SH-SY5Y (cell line): ENCODE measurements around the gene LAMC3.

ENCODE experiments used
- GATA2 ChIP-seq: IDR thresholded peaks from 2 replicates; pipeline ENCODE4 v1.6.1; 2011; ENCODE audit warnings: mild to moderate bottlenecking, low read depth, low read length
- GATA3 ChIP-seq: IDR thresholded peaks from 2 replicates; pipeline ENCODE4 v1.6.1; 2011; ENCODE audit warnings: low read depth, mild to moderate bottlenecking, low read length, moderate library complexity

Gene LAMC3

GRCh38 chr9:131082774-131083512 lies 74.0 kb downstream of the LAMC3 start:
- TF ChIP-seq GATA2: no peak
- no peak for TF ChIP-seq GATA3

DNA sequence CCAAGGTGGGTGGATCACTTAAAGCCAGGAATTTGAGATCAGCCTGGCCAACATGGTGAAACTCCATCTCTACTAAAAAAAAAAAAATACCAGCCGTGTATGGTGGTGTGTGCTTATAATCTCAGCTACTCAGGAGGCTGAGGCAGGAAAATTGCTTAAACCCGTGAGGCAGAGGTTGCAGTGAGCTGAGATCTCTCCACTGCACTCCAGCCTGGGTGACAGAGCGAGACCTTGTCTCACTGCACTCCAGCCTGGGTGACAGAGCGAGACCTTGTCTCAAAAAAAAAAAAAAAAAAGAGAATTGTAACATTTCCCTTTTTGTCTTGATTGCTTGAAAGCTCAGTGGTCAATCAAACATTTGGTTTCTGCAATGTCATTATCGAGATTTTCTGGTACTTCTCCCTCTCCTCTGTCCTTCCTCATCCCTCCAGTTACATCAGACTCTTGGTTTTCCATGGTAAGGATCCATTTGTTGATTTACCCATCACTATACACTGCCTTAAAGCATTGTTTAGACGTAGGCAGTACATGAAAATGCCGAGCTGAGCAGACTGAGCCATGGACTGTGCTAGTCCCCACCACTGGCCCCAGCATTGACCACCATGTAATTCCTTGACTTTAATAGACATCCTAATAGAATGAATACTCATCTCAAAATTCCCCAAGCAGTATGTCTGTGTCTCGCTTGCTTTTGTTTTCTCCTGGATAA lies 75.8 kb downstream of the LAMC3 start:
- no peak for TF ChIP-seq GATA2
- TF ChIP-seq GATA3: no peak

DNA sequence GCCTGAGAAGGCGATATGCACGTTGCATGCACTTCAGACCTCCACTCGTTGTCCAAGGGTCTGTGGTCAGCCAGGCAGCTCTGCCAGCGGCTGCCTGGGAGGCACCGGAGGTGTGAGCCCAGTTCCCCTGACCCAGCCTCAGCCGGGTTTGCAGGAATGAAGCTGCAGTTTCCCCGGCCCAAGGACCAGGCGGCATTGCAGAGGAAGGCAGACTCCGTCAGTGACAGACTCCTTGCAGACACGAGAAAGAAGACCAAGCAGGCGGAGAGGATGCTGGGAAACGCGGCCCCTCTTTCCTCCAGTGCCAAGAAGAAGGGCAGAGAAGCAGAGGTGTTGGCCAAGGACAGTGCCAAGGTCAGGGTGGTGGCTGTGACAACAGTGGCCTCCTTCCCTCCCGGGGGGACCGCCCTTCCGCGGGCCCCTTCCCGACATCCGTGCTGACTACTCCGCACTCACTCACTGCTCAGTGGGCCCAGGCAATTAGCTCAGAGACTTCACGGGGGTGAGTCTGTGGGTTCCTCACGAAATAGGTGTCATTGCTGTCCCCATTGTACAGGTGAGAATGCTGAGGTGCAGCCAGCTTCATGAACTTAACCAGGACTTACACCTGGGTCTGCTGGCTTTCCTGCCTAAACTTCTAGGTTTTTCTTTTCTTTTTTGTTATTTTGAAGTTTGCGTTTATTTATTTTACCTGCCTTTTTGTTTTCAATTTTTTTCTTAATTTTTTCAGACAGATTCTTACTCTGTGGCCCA lies 76.6 kb downstream of the LAMC3 start:
- no peak for TF ChIP-seq GATA2
- TF ChIP-seq GATA3: no peak

- TF ChIP-seq GATA2: no peak
- TF ChIP-seq GATA3: no peak
Observed at GRCh38 chr9:131087354-131087893, 78.5 kb downstream of the LAMC3 start.

- TF ChIP-seq GATA2 (no peak), GATA3 (no peak)
Observed at GRCh38 chr9:131090025-131090787, 81.2 kb downstream of the LAMC3 start.

GRCh38 chr9:131091352-131091992 lies 82.5 kb downstream of the LAMC3 start:
- TF ChIP-seq GATA2: no peak
- no peak for TF ChIP-seq GATA3

DNA sequence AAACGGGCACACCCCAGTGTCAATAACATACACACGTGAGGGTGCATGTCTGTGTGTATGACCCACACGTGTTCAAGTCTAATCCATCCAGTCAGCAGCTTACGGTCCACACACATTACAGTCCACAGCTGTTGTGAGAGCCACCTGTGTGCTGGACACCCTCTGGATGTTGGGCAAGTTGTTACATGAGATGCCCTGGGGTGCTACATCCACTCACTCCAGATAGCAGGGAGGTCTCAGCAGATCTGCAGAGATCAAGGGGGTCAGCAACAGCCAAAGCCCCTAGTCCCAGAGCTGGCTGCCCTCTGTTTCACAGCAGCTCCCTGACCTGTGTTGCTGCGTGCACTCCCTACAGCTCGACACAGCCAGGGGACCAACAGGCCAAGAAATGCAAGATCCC lies 83.1 kb downstream of the LAMC3 start:
- no peak for TF ChIP-seq GATA3
- TF ChIP-seq GATA2: no peak

DNA sequence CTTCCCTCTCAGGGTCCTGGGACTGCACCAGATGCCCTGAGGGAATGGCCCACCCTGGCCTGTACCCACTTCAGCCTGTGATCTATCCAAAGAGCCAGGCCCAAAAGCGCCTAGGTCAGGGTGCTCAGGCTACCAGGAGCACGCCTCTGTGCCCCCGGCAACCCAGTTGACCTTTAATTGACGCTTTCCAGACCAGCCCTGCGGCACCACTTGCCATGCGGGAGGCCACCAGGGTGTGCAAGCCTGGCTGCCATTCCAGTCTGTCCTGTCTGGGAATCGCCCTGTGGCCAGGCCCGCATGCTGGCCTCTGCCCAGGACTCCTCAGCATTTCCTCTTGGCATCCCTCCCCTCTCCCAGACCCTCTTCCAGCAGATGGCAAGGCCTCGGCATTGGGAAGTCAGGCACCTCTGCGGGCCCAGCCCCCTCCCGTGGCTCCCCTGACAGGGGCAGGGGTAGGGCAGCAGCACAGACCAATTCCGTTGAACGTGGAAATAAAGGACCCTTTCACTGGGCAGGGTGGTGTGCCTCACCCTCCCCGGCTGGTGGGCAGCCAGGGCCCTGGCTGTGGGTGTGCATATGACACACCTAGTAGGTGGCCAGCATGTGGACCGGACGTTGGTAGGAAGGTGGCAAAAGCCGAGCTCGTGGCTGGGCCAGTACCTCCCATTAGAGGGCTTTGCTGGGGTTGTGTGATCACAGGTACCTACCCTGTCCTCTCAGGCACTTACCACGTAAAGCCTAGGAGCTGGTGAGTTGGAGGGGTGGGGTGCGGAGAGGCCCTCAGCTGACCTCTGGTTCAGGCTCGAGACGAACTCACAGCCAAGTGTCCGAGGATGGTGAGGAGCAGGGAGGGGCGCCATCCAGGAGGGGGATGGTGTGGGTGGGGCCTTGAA lies 83.8 kb downstream of the LAMC3 start:
- TF ChIP-seq GATA3 (no peak), GATA2 (no peak)

GRCh38 chr9:131094015-131094414 lies 85.0 kb downstream of the LAMC3 start:
- TF ChIP-seq GATA3 (no peak), GATA2 (no peak)

DNA sequence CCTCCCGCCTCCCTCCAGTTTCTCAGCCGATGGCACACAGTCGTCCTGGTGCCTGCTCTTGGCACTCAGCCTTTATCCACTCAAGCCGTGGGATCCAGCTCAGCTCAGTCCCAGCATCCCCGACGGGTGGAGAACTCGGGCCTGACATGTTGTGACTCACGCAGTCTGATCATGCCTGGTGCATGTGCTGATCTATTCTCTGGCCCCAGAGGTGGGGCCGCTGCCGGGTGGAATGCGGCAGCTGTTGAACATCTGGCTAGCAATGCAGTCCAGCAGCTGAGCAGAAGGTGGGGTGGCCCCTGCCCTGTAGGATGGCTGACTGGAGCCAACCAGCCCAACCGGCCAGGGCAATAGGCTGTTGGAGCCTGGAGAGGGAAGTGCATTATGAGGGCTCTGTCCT lies 85.6 kb downstream of the LAMC3 start:
- no peak for TF ChIP-seq GATA2
- no peak for TF ChIP-seq GATA3

- no peak for TF ChIP-seq GATA2
- no peak for TF ChIP-seq GATA3
Observed at GRCh38 chr9:131095666-131096268, 86.8 kb downstream of the LAMC3 start.
